Cardiac ventricle fibroblast (primary cell): Measurements from ENCODE around the gene KRTAP9-1. TPM values are rescaled to one million over a fixed set of nuclear protein-coding genes. Genes with fewer than 3 reads are reported as not detected.

ENCODE experiments used
- total RNA-seq: library from RNA; depleted of rRNA; stranded (reverse); fragments of >200 nt; gene quantifications from 2 replicates; pipeline ENCODE4 v1.2.3, GENCODE V29; 2015

The KRTAP9-1 gene
- not detected in 2 replicates for total RNA-seq

GRCh38 chr17:41189837-41190318, at the start of gene KRTAP9-1:
TSS of gene KRTAP9-1 (plus strand) at chr17:41189887. CDS start at chr17:41189887, 0 bp downstream.

GRCh38 chr17:41140360-41141131, 49.1 kb upstream of the KRTAP9-1 start, which contains the start of gene KRTAP4-6:
TSS of gene KRTAP4-6 (minus strand) at chr17:41140544. CDS start at chr17:41140487, 57 bp downstream.

GRCh38 chr17:41149652-41149985, 40.1 kb upstream of the KRTAP9-1 start, which contains the start of gene KRTAP4-5:
TSS of gene KRTAP4-5 (minus strand) at chr17:41149825. CDS start at chr17:41149767, 58 bp downstream.

GRCh38 chr17:41160648-41161047, 29.0 kb upstream of the KRTAP9-1 start, which contains the start of gene KRTAP4-4:
TSS of gene KRTAP4-4 (minus strand) at chr17:41160748. CDS start at chr17:41160691, 57 bp downstream.

GRCh38 chr17:41168121-41168520, 21.6 kb upstream of the KRTAP9-1 start, which contains the start of gene KRTAP4-3:
TSS of gene KRTAP4-3 (minus strand) at chr17:41168221. CDS start at chr17:41168172, 49 bp downstream.

GRCh38 chr17:41177727-41178271, 11.9 kb upstream of the KRTAP9-1 start, which contains the start of gene KRTAP4-2:
TSS of gene KRTAP4-2 (minus strand) at chr17:41178221. CDS start at chr17:41178164, 57 bp downstream.

GRCh38 chr17:41184480-41184961, 5.2 kb upstream of the KRTAP9-1 start, which contains the start of gene KRTAP4-1:
TSS of gene KRTAP4-1 (minus strand) at chr17:41184911. CDS start at chr17:41184854, 57 bp downstream.

GRCh38 chr17:41226598-41227095, 37.0 kb downstream of the KRTAP9-1 start, which contains the start of gene KRTAP9-2:
TSS of gene KRTAP9-2 (plus strand) at chr17:41226648. CDS start at chr17:41226655, 7 bp downstream.

GRCh38 chr17:41232399-41233105, 42.9 kb downstream of the KRTAP9-1 start, which contains the start of gene KRTAP9-3:
TSS of gene KRTAP9-3 (plus strand) at chr17:41232449. CDS start at chr17:41232502, 53 bp downstream.

GRCh38 chr17:41237949-41238437, 48.3 kb downstream of the KRTAP9-1 start, which contains the start of gene KRTAP9-8:
TSS of gene KRTAP9-8 (plus strand) at chr17:41237999. CDS start at chr17:41238052, 53 bp downstream.

Other genes starting within 250 kb of the KRTAP9-1 start
- not detected in 2 replicates for gene KRT39, start 222.9 kb upstream of the KRTAP9-1 start, total RNA-seq
- not detected in 2 replicates for gene KRT40, start 205.6 kb upstream of the KRTAP9-1 start, total RNA-seq
- not detected in 2 replicates for gene KRTAP3-3, start 195.7 kb upstream of the KRTAP9-1 start, total RNA-seq
- gene KRTAP3-2, start 190.0 kb upstream of the KRTAP9-1 start, total RNA-seq, result not detected in 2 replicates
- not detected in 2 replicates for gene KRTAP3-1, start 180.8 kb upstream of the KRTAP9-1 start, total RNA-seq
- gene KRTAP1-5, start 162.7 kb upstream of the KRTAP9-1 start, total RNA-seq, result not detected in 2 replicates
- not detected in 2 replicates for gene KRTAP1-4, start 159.7 kb upstream of the KRTAP9-1 start, total RNA-seq
- not detected in 2 replicates for gene KRTAP1-3, start 155.0 kb upstream of the KRTAP9-1 start, total RNA-seq
- not detected in 2 replicates for gene KRTAP1-1, start 148.4 kb upstream of the KRTAP9-1 start, total RNA-seq
- gene KRTAP2-1, start 142.6 kb upstream of the KRTAP9-1 start, total RNA-seq, result not detected in 2 replicates
- not detected in 2 replicates for gene KRTAP2-2, start 134.7 kb upstream of the KRTAP9-1 start, total RNA-seq
- not detected in 2 replicates for gene KRTAP2-3, start 129.8 kb upstream of the KRTAP9-1 start, total RNA-seq
- gene KRTAP2-4, start 124.0 kb upstream of the KRTAP9-1 start, total RNA-seq, result not detected in 2 replicates
- not detected in 2 replicates for gene KRTAP4-7, start 105.7 kb upstream of the KRTAP9-1 start, total RNA-seq
- not detected in 2 replicates for gene KRTAP4-8, start 91.7 kb upstream of the KRTAP9-1 start, total RNA-seq
- not detected in 2 replicates for gene KRTAP4-16, start 87.7 kb upstream of the KRTAP9-1 start, total RNA-seq
- not detected in 2 replicates for gene KRTAP4-9, start 84.5 kb upstream of the KRTAP9-1 start, total RNA-seq
- not detected in 2 replicates for gene KRTAP4-11, start 71.5 kb upstream of the KRTAP9-1 start, total RNA-seq
- not detected in 2 replicates for gene KRTAP4-12, start 65.7 kb upstream of the KRTAP9-1 start, total RNA-seq
- not detected in 2 replicates for gene KRTAP4-6, start 49.3 kb upstream of the KRTAP9-1 start, total RNA-seq
- gene KRTAP4-5, start 40.1 kb upstream of the KRTAP9-1 start, total RNA-seq, result not detected in 2 replicates
- not detected in 2 replicates for gene KRTAP4-4, start 29.1 kb upstream of the KRTAP9-1 start, total RNA-seq
- gene KRTAP4-3, start 21.7 kb upstream of the KRTAP9-1 start, total RNA-seq, result not detected in 2 replicates
- gene KRTAP4-2, start 11.7 kb upstream of the KRTAP9-1 start, total RNA-seq, result not detected in 2 replicates
- gene KRTAP4-1, start 5.0 kb upstream of the KRTAP9-1 start, total RNA-seq, result not detected in 2 replicates
- gene KRTAP9-2, start 36.8 kb downstream of the KRTAP9-1 start, total RNA-seq, result not detected in 2 replicates
- not detected in 2 replicates for gene KRTAP9-3, start 42.6 kb downstream of the KRTAP9-1 start, total RNA-seq
- gene KRTAP9-8, start 48.1 kb downstream of the KRTAP9-1 start, total RNA-seq, result not detected in 2 replicates
- gene KRTAP9-4, start 59.8 kb downstream of the KRTAP9-1 start, total RNA-seq, result not detected in 2 replicates
- not detected in 2 replicates for gene KRTAP9-9, start 65.5 kb downstream of the KRTAP9-1 start, total RNA-seq
- gene KRTAP9-6, start 75.5 kb downstream of the KRTAP9-1 start, total RNA-seq, result not detected in 2 replicates
- gene KRTAP9-7, start 85.8 kb downstream of the KRTAP9-1 start, total RNA-seq, result not detected in 2 replicates
- gene KRTAP29-1, start 113.0 kb downstream of the KRTAP9-1 start, total RNA-seq, result not detected in 2 replicates
- not detected in 2 replicates for gene KRTAP16-1, start 119.4 kb downstream of the KRTAP9-1 start, total RNA-seq
- not detected in 2 replicates for gene KRTAP17-1, start 125.8 kb downstream of the KRTAP9-1 start, total RNA-seq
- gene KRT33A, start 160.9 kb downstream of the KRTAP9-1 start, total RNA-seq, result not detected in 2 replicates
- gene KRT33B, start 179.9 kb downstream of the KRTAP9-1 start, total RNA-seq, result not detected in 2 replicates
- gene KRT34, start 192.4 kb downstream of the KRTAP9-1 start, total RNA-seq, result not detected in 2 replicates
- gene KRT31, start 207.7 kb downstream of the KRTAP9-1 start, total RNA-seq, result not detected in 2 replicates
- gene KRT37, start 234.7 kb downstream of the KRTAP9-1 start, total RNA-seq, result not detected in 2 replicates